HEK293 (cell line): ENCODE results near the gene STN1.
A peak's percentile ranks its signal among the peaks of the same experiment; 100 is the strongest.

Source experiments
- GFI1B ChIP-seq: fragments of 450-650 bp; formaldehyde crosslinking; IDR thresholded peaks from 2 replicates; pipeline ENCODE4 v1.5.1; 2016; ENCODE audit warnings: missing biosample characterization, missing genetic modification characterization
- GLI4 ChIP-seq: fragments of 450-650 bp; formaldehyde crosslinking; IDR thresholded peaks from 2 replicates; pipeline ENCODE4 v1.5.1; 2016; ENCODE audit warnings: missing biosample characterization, missing genetic modification characterization
- GLIS1 ChIP-seq: fragments of 450-650 bp; formaldehyde crosslinking; IDR thresholded peaks from 2 replicates; pipeline ENCODE4 v1.5.1; 2016; ENCODE audit warnings: missing biosample characterization, missing genetic modification characterization
- HOXD13 ChIP-seq: sonication (generic); formaldehyde crosslinking; IDR thresholded peaks from 2 replicates; pipeline ENCODE4 v1.8.0; 2022; ENCODE audit warnings: missing genetic modification reagents, borderline replicate concordance
- REPIN1 ChIP-seq: fragments of 450-650 bp; formaldehyde crosslinking; IDR thresholded peaks from 2 replicates; pipeline ENCODE4 v1.5.1; 2017; ENCODE audit warnings: missing biosample characterization, missing genetic modification characterization, low read depth
- SCRT2 ChIP-seq: fragments of 450-650 bp; formaldehyde crosslinking; IDR thresholded peaks from 2 replicates; pipeline ENCODE4 v1.5.1; 2016; ENCODE audit warnings: missing biosample characterization, missing genetic modification characterization
- TRIM28 ChIP-seq: IDR thresholded peaks from 2 replicates; pipeline ENCODE4 v1.6.1; 2011; ENCODE audit warnings: low read length, control low read depth, borderline replicate concordance
- ZBTB10 ChIP-seq: fragments of 450-650 bp; formaldehyde crosslinking; IDR thresholded peaks from 2 replicates; pipeline ENCODE4 v1.5.1; 2016; ENCODE audit warnings: missing biosample characterization, missing genetic modification characterization
- ZFHX2 ChIP-seq: fragments of 450-650 bp; formaldehyde crosslinking; conservative IDR thresholded peaks from 2 replicates; pipeline ENCODE4 v1.5.1; 2016; ENCODE audit warnings: missing biosample characterization, missing genetic modification characterization
- ZNF112 ChIP-seq: fragments of 450-650 bp; formaldehyde crosslinking; IDR thresholded peaks from 2 replicates; pipeline ENCODE4 v1.5.0; 2017; ENCODE audit warnings: missing biosample characterization, missing genetic modification characterization
- ZNF174 ChIP-seq: fragments of 450-650 bp; formaldehyde crosslinking; IDR thresholded peaks from 2 replicates; pipeline ENCODE4 v1.5.0; 2017; ENCODE audit warnings: missing biosample characterization, mild to moderate bottlenecking, missing genetic modification characterization
- ZNF2 ChIP-seq: fragments of 450-650 bp; formaldehyde crosslinking; IDR thresholded peaks from 2 replicates; pipeline ENCODE4 v1.5.1; 2016; ENCODE audit warnings: missing biosample characterization, missing genetic modification characterization
- ZNF239 ChIP-seq: fragments of 450-650 bp; formaldehyde crosslinking; IDR thresholded peaks from 2 replicates; pipeline ENCODE4 v1.5.1; 2016; ENCODE audit warnings: missing biosample characterization, missing genetic modification characterization
- ZNF350 ChIP-seq: fragments of 450-650 bp; formaldehyde crosslinking; IDR thresholded peaks from 2 replicates; pipeline ENCODE4 v1.5.0; 2017; ENCODE audit warnings: missing biosample characterization, mild to moderate bottlenecking, missing genetic modification characterization
- ZNF416 ChIP-seq: fragments of 450-650 bp; formaldehyde crosslinking; IDR thresholded peaks from 2 replicates; pipeline ENCODE4 v1.5.1; 2016; ENCODE audit warnings: missing biosample characterization, missing genetic modification characterization
- ZNF426 ChIP-seq: fragments of 450-650 bp; formaldehyde crosslinking; IDR thresholded peaks from 2 replicates; pipeline ENCODE4 v1.5.1; 2017; ENCODE audit warnings: missing biosample characterization, missing genetic modification characterization, mild to moderate bottlenecking, inconsistent platforms, moderate library complexity
- ZNF513 ChIP-seq: fragments of 450-650 bp; IDR thresholded peaks from 2 replicates; pipeline ENCODE4 v1.5.1; 2018; ENCODE audit warnings: missing biosample characterization, missing genetic modification characterization
- ZNF530 ChIP-seq: fragments of 450-650 bp; formaldehyde crosslinking; IDR thresholded peaks from 2 replicates; pipeline ENCODE4 v1.5.1; 2016; ENCODE audit warnings: low read depth, missing biosample characterization, missing genetic modification characterization
- ZNF549 ChIP-seq: fragments of 450-650 bp; IDR thresholded peaks from 2 replicates; pipeline ENCODE4 v1.5.1; 2018; ENCODE audit warnings: missing biosample characterization, missing genetic modification characterization, mild to moderate bottlenecking, inconsistent platforms, moderate library complexity
- ZNF558 ChIP-seq: fragments of 450-650 bp; formaldehyde crosslinking; IDR thresholded peaks from 2 replicates; pipeline ENCODE4 v1.5.1; 2016; ENCODE audit warnings: missing biosample characterization, missing genetic modification characterization
- ZNF596 ChIP-seq: fragments of 450-650 bp; IDR thresholded peaks from 2 replicates; pipeline ENCODE4 v1.5.0; 2018; ENCODE audit warnings: missing biosample characterization, mild to moderate bottlenecking, missing genetic modification characterization, moderate library complexity
- ZNF610 ChIP-seq: fragments of 450-650 bp; formaldehyde crosslinking; IDR thresholded peaks from 2 replicates; pipeline ENCODE4 v1.5.1; 2016; ENCODE audit warnings: missing biosample characterization, missing genetic modification characterization, borderline replicate concordance
- ZNF621 ChIP-seq: fragments of 450-650 bp; formaldehyde crosslinking; IDR thresholded peaks from 2 replicates; pipeline ENCODE4 v1.5.1; 2017; ENCODE audit warnings: missing biosample characterization, missing genetic modification characterization
- ZNF670 ChIP-seq: fragments of 450-650 bp; formaldehyde crosslinking; IDR thresholded peaks from 2 replicates; pipeline ENCODE4 v1.5.1; 2016; ENCODE audit warnings: missing biosample characterization, missing genetic modification characterization, low read depth
- ZNF791 ChIP-seq: fragments of 450-650 bp; formaldehyde crosslinking; IDR thresholded peaks from 2 replicates; pipeline ENCODE4 v1.5.1; 2016; ENCODE audit warnings: missing biosample characterization, missing genetic modification characterization
- ZNF792 ChIP-seq: fragments of 450-650 bp; formaldehyde crosslinking; IDR thresholded peaks from 2 replicates; pipeline ENCODE4 v1.5.1; 2016; ENCODE audit warnings: missing biosample characterization, missing genetic modification characterization
- ZNF830 ChIP-seq: fragments of 450-650 bp; IDR thresholded peaks from 2 replicates; pipeline ENCODE4 v1.5.0; 2018; ENCODE audit warnings: missing biosample characterization, missing genetic modification characterization, low read depth, mild to moderate bottlenecking, moderate library complexity
- TF ChIP-seq, protein P1 (sequence below): fragments of 450-650 bp; formaldehyde crosslinking; IDR thresholded peaks from 2 replicates; pipeline ENCODE4 v1.5.1; 2016; ENCODE audit warnings: missing biosample characterization, missing genetic modification characterization, low read depth
- TF ChIP-seq, protein P2 (sequence below): fragments of 450-650 bp; formaldehyde crosslinking; IDR thresholded peaks from 2 replicates; pipeline ENCODE4 v1.5.1; 2017; ENCODE audit warnings: missing biosample characterization, missing genetic modification characterization

The STN1 gene

DNA sequence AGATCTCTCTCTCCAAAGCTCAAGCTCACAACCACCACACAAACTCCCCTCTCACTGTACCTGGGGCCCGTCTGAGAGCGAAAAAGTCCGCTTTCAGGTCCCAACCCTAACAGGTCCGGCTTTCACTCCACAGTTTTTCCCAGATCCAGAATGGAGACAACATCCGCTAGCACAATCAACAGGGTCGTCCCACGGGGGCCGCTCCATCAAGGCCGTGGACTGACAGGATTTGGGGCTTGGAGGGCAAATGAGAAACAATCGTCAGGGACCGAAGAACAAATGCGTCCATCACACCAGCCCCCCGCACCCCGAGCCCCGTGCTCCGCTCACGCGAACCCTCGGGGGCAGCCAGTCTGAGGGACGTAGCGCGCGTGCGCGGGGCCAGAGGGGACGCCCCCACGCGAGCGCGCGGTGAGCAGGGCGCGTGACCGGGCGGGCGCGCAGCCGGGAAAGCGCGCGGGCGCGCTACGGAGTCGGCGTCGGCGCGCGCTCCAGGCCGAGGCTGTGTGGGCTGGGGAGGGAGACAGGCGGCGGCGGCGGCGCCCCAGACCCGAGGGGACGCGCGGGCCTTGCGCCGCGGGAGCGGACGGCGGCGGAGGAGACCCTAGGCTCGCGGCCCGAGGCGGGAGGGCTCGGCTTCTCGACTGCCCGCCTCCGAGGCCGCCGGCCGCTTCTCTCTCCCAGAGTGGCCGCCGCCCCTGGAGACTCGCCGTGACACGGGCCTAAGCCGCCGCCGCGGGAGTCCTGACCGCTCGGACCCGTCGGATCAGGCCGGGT, 48.9 kb upstream of the STN1 start, which contains the start of gene SLK (continued):
- TF ChIP-seq ZNF174 (tag by site-specific recombination) (0 out of 2 replicates have a peak, but pooled peaks have one; percentile 71), ZNF791 (tag by site-specific recombination) (no peak), GFI1B (tag by site-specific recombination) (no peak), ZNF596 (tag by site-specific recombination) (peak; percentile 48), ZNF670 (no peak), ZBTB10 (tag by site-specific recombination) (peak; percentile 92), ZNF558 (no peak), ZNF350 (tag by site-specific recombination) (no peak), ZNF830 (no peak), ZNF530 (tag by site-specific recombination) (no peak), ZNF610 (tag by site-specific recombination) (no peak), ZNF549 (tag by site-specific recombination) (peak; percentile 48; the same call in 1 of the 2 replicates), ZNF621 (no peak), ZNF112 (tag by site-specific recombination) (no peak), ZNF513 (tag by site-specific recombination) (no peak), ZNF426 (tag by site-specific recombination) (no peak), GLI4 (tag by site-specific recombination) (no peak), REPIN1 (tag by site-specific recombination) (no peak), ZNF239 (tag by site-specific recombination) (no peak), SCRT2 (tag by site-specific recombination) (peak; percentile 99), ZNF2 (tag by site-specific recombination) (no peak), ZNF416 (tag by site-specific recombination) (no peak), TRIM28 (no peak), GLIS1 (tag by site-specific recombination) (peak; percentile 39; the same call in 1 of the 2 replicates), ZNF792 (tag by site-specific recombination) (no peak), HOXD13 (CRISPR knock-in tag) (no peak), ZFHX2 (no peak; the same call in 1 of the 2 replicates)
- TF ChIP-seq, protein P1, sequence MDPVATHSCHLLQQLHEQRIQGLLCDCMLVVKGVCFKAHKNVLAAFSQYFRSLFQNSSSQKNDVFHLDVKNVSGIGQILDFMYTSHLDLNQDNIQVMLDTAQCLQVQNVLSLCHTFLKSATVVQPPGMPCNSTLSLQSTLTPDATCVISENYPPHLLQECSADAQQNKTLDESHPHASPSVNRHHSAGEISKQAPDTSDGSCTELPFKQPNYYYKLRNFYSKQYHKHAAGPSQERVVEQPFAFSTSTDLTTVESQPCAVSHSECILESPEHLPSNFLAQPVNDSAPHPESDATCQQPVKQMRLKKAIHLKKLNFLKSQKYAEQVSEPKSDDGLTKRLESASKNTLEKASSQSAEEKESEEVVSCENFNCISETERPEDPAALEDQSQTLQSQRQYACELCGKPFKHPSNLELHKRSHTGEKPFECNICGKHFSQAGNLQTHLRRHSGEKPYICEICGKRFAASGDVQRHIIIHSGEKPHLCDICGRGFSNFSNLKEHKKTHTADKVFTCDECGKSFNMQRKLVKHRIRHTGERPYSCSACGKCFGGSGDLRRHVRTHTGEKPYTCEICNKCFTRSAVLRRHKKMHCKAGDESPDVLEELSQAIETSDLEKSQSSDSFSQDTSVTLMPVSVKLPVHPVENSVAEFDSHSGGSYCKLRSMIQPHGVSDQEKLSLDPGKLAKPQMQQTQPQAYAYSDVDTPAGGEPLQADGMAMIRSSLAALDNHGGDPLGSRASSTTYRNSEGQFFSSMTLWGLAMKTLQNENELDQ (tag by site-specific recombination): no peak
- TF ChIP-seq, protein P2, sequence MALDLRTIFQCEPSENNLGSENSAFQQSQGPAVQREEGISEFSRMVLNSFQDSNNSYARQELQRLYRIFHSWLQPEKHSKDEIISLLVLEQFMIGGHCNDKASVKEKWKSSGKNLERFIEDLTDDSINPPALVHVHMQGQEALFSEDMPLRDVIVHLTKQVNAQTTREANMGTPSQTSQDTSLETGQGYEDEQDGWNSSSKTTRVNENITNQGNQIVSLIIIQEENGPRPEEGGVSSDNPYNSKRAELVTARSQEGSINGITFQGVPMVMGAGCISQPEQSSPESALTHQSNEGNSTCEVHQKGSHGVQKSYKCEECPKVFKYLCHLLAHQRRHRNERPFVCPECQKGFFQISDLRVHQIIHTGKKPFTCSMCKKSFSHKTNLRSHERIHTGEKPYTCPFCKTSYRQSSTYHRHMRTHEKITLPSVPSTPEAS (tag by site-specific recombination): no peak
